Measurements from ENCODE around the gene MINDY4.

MINDY4 gene

DNA sequence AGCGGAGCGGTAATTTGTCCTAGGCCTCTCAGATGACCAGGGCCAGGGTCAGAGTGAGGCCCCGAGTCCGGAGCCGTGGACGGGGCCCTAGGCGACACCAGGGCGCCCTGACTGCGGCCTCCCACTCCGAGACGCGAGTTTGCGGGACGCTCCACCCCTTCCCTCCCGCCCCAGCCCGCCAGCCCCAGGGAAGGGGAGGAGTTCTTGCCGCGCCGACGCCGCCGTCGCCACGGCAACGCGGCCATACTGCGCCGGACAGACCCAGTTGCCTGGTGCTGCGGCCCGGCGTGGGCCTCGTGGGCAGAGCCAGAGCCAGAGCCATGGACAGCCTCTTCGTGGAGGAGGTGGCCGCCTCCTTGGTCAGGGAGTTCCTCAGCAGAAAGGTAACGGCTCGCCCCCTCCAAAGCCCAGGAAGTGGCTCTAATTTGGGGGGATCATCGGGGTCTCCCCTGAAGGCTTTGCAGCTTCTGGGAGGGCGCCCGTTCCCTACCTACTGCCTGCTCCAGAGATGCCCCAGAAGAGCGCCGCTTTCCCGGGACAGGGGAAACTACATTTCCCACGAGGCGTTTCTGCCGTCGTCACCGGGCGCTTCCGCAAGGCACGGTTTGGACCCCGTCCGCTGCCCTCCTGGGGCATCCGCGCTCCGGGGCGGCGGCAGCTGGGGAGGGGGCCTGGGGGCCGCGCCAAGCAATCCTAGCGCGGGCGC, at the start of gene MINDY4:
Gene MINDY4 (plus strand): TSS at position 244 of the 706 bp plus-strand sequence. CDS start 77 bp downstream, at position 321.
- peak; percentile 69 for DNase-seq

DNA sequence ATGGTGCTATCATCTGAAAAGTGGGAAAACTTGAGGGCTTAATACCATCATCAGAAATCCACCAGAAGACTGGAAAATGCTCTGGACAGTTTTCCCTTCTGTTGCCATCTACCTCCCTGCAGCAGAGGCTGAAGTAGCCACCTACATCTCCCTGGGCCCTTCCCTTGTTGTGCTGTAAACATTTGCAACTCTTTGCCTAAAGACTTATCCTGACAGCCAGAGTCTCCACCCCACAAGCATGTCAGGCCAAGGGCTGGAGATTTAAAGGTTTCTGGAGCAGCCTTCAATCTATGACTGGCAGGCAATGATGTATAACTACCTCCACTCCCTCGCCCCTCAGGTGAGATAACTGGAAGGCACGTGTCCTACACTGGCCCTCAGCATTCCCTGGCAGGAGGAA, 49.0 kb upstream of the MINDY4 start:
- DNase-seq, result no peak

DNA sequence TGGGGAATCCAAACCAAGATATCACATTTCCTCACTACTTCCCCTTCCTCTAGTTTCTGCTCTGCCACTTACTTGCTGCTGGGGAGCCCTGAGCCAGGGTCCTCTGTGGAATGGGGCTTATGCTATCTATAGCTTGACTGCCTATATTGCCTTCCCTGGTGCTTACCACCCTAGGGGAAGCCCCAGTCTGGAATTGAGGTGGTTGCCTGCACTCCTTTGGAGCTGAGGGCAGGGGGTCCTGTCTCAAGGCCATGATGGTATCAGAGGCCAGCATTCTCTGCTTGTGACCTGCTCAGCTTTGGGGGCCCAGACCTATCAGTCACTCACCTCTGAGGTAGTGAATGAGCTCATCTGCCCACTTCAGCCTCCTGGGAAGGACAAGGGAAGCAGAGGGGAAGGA, 48.5 kb upstream of the MINDY4 start:
- DNase-seq, result no peak

DNA sequence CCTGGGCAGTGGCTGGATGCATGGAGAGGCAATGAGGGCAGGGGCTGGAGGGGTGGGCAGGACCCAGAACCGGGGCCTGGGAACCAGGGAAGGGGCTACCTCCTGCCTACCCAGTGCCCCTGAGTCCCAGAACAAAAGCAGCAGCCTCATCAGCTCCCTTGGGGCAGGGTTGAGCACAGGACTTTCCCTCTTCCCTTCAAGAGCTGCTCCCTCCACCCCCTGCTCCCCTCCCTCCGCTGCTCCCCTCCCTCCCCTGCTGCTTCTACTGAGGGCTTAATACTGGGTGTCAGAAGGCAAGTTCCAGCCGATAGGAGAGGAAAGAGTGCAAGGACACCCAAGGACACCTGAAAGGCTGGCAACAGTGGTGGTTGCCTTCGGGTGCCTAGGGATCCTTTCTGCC, 47.4 kb upstream of the MINDY4 start:
- DNase-seq, result no peak

DNA sequence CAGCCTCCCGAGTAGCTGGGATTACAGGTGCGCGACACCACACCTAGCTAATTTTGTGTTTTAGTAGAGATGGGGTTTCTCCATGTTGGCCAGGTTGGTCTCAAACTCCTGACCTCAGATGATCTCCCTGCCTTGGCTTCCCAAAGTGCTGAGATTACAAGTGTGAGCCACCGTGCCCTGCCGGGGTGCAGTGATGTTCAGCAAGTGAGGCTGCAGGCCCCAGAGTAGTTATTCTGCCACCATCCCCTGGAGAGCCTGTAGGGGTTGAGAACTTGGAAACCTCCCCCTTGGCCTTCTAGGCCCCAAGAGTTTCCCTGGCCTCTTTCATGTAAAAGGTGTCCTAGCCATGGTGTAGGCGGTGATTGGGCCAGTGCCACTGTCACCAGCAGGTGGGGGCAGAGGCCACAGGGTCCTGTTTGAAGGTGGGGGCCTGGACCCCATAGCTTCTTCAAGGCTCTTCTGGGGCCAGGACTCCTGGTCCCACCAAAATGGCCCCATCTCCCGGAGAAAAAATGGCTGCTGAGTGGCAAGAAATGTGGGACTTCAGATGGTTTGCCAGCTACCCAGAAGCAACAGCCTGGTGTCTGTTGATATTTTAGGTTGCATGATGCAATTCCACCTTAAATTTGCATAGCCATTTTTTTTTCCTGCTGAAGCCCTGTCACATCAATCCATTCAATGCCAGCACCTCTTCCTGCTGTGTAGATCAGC, 44.8 kb upstream of the MINDY4 start:
- peak; percentile 38 for DNase-seq

DNA sequence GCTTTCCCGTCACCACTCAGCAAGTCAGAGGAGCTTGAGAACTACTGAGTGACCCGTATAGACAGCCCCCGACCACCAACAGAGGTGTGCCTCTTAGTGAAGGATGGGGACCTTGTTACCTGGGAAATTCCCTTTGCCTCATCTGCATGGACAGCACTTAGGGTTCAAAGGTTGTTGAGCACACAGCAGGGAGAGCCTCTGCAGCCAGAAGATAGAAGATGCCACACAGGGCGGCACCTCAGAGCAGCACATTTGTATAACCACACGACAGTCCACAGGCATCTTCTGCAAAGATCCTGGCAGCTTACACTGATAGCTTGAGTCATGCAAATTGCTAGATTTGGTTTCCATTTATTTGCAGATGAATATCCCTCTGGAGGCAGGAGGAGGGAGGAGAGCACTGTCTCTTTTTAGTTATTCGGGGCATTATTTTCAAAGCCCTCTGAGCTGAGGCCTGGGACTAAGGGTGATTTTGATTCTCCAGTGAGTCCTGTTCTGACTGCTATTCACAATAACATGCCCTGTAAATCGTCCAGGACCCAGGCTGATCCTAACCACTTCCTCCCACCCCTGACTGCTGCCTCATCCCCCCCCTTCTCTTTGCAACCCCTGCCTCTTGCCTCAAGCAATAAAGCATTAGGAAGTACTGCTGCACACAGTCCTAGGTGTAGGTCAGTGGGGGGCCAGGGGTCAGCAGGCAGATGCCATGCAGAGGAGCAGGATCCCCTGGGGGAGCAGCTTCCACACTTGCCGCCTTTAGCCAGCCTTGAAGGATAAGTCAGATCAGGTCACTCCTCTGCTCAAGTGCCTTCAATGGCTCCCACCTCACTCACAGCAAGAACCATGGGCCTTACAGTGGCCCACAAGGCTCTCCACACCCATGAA, 43.9 kb upstream of the MINDY4 start:
- peak; percentile 70 for DNase-seq

DNA sequence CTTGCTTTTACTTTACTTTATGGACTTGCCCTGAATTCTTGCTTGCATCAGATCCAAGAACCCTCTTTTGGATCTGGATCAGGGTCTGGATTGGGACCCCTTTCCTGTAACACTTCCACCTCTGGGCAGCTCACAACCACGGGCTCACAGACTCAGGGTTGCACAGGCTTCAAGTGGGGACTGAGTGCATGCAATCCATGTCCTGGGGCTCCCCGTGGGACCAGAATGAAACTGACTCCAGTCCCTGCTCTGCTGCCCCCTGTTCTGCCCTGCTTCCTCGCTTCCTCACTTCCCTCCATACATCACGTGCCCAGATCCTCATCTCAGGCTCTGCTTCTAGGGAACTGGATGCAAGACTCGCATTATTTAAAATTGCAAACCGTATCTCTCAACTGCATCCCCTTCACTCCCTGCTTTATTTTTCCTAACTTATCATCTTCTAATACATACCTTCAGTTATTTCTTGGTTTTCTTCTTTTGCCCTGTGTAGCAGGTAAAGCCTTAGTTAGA, 42.6 kb upstream of the MINDY4 start:
- no peak for DNase-seq

DNA sequence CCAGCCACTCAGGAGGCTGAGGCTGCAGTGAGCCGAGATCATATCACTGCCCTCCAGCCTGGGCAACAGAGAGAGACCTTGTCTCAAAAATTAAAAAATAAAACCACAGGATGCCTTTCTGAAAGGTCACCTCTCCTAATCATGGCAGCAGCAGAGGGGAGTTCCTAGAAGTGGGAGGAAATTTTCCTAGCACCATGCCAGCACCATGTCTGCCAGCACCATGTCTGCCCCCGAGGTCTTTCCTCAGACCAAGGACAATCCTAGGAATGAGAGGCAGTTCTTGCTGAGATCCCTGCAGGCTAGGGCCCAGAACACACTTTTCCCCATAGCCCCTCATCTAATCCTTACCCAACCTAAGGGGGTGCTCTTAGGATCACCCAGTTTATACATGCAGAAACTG, 41.6 kb upstream of the MINDY4 start:
- DNase-seq, result no peak

DNA sequence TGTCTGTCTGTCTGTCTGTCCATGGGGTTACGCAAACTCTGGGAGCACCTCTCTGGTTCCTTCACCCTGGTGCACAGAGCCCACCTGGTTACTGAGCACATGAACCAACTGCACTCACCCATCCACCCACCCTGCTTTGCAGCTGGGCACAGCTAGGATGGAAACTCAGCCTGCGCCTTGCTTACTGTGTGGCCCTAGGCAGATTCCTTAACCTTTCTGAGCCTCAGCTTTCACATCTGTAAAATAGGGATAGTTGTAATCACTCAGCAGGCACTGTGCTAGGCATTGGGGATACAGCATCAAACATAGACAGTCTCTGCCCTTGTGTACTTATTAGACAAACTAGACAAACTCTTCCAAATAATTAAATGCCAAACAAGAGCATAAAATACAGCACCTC, 41.1 kb upstream of the MINDY4 start:
- DNase-seq, result no peak

DNA sequence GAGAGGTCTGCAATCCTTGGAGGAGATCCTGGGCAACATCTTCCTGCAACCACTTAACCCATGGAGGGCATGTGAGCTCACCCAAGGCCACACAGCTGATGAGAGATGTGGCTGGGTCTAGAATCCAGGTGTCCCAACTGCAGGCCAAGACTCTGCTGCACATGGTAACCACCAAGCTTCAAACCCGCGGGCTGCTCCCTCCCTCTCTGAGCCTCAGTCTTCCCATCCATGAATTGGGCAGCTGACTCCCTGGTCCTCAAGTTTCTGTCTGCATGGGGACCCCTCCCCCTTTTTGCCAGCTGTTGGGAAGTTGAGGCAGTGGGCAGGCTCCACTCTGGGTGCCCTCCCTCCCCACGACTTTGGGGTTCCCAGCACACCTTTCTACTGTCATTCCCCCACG, 40.2 kb upstream of the MINDY4 start:
- no peak for DNase-seq

DNA sequence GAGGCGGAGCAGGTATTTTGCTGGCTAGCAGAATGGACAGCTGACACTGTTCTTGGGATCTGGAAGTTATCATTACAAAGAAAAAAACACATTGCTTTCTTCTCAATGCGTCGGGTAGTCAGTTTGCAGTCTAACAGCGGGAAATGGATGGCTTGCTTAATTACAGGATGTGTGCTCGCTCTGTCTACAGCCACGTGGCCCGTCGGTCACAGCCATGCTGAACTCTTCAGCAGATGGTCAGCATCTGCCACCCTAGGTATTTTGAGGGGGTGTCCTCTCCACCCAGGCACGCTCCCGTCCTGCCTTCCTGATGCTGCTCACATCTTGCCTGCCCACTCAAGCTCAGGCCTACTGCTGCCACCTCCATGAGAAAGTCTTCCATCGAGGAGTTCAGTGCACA, 39.6 kb upstream of the MINDY4 start:
- DNase-seq, result no peak

DNA sequence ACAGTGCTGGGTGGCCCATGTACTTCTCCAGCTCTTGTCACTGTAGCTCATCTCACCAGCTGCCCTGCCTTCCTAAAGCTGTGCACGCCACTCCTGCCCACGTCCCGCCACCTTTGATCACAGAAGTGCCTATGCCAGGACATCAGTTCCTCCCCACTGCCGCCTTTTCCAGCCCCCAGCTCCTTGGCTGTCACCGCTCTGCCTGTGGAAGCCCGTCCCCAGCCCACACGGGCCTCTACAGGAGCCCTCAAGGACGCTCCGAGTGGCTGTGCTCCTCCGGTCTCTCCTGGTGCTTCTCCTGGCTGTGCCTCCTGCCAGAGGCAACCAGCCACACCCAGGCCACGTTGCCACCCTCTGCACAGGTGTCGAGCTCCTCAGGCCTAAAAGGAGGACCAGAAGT, 38.6 kb upstream of the MINDY4 start:
- no peak for DNase-seq

DNA sequence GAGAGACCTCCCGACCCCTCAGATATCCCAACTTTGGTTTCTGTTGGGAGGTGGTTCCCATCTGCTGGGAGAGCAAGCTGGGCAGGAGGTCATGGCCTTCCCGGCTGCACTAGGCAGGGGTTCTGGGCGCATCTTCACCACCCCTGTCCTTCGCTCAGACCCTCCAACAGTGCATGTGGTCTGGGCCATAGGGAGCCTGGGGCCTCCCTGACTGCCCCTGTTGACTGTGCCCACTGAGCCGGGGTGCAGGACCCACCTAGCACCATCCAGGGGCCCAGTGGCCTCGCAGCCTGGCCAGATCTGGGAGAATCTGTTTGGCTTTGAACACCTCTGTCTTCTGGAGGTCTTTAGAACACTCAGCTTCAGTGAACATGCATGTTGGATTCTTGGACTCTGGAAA, 38.0 kb upstream of the MINDY4 start:
- DNase-seq, result no peak

DNA sequence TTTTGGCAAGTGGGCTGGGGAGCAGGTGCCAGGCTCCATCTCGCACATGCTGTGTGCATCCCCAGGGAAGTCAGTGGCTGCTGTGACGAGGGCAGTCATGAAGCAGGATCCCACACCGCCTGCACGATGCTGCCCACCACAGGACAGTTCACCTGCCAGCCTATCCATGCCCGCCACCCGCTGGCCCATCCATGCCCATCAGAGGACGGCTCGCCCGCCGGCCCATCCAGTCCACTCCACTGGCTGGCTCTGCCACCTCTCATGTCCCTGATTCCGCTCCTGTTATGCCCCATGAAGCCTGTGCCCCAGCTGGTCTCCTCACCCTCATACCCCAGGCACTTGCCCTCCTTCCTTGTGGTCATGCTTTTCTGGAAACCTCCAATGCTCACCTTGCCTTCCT, 37.5 kb upstream of the MINDY4 start:
- DNase-seq, result no peak

DNA sequence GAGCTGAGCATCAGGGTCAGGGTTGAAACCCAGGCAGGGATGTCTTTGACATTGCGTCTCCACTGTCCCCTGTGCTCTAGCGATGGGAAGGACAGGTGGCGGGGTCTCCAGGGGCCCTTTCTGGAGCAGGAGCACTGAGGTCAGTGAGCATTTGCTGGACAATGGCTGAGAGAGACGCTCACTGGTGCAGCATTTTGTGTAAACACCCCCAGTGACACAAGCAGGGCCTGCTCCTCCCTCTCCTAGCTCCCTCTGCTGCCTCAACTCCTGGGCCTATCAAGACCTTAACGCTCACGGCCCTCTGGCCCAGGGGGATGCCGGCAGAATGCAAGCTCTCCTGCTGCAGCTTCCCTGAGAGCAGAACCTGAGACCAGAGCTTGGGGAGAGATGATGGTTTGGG, 36.7 kb upstream of the MINDY4 start:
- no peak for DNase-seq

DNA sequence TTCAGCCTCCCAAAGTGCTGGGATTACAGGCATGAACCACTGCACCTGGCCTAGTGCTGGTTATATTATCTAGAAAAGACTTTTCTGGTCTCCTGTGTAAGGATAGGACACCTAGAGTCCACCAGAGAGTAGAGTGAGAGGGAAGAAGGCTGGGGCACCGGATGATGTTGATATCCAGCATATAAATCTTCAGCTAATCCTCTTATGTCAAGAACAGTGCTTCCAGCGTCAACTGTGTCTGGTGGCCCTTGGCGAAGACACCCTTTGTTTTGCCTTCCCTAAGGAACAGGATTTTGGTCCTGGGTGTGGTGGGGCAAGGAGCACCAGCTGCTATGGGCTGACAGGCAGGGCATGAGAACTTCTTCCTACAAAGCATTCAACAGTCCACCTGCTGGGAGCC, 35.6 kb upstream of the MINDY4 start:
- no peak for DNase-seq

DNA sequence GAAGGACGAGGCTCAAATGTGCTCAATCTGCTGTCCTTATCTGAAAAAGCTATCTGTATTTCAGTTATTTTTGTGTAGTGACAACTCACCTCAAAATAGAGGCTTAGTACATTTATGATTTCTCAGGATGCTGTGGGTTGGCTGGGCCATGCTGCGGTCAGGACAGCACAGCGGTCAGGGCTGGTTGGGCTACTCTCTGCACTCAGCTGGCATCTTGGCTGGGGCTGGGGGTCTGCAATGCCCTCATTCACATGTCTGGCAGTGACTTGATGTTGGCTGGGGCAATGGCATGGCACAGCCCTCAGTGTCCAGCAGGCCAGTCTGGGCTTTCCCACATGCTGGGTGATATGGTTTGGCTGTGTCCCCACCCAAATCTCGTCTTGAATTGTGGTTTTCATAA, 34.9 kb upstream of the MINDY4 start:
- DNase-seq, result no peak

DNA sequence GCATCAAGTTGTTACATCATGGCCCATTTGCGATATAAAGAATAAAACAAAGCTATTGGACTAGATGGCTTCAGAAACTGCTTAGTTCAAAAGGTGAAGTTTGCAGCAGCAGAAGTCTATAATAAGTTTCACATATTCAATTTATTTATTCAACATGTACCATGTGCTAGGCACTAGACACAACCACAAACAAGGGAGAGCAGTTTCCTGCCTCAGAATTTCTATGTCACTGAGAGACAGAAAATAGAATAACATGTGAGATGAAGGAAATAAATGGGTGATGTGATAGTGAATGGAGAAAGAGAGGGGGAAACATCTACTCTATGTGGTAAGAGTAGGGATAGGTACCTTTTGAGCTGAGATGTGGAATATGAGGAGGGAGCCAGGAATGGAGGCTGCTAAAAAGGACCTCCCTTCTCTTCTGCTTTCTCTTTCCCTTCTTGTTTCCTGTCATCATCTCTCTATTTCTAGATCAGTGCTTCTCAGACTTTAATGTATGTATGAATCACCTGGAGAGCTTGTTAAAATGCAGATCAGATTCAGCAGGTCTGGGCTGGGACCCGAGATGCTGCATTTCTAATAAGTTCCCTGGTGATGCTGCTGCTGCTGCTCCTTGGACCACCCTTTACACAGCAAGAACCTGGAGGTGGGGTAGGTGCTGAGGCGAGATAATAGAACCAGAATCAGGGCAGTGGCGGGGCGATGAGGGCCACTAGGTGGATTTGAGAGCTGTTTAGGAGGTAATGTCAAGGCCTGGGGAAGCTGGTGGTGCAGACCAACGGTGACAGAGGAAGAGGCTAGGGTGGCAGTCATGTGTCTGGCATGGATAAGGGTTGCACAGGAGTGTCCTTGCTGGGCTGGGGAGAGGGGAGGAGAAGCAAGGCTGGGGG, 32.9 kb upstream of the MINDY4 start:
- DNase-seq, result peak; percentile 23

DNA sequence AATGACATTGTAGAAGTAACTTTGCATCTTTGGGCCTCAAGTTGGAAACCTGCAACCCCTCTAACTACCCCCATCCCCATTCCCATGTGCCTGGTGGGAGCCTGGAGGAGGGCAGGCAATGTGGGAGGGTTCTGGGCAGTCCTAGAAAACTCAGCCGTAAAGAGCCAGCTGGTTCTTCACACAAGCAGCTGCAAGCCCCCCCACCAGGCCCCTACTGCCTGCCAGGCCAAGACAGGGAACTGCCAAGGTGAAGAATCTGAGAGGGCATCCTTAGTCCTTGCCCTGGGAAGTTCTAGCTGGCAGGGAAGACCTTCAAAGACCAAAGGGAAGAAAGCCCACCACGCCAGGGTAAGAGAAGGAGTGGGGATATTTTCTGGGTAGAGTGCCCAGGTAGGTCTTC, 31.5 kb upstream of the MINDY4 start:
- DNase-seq, result no peak

DNA sequence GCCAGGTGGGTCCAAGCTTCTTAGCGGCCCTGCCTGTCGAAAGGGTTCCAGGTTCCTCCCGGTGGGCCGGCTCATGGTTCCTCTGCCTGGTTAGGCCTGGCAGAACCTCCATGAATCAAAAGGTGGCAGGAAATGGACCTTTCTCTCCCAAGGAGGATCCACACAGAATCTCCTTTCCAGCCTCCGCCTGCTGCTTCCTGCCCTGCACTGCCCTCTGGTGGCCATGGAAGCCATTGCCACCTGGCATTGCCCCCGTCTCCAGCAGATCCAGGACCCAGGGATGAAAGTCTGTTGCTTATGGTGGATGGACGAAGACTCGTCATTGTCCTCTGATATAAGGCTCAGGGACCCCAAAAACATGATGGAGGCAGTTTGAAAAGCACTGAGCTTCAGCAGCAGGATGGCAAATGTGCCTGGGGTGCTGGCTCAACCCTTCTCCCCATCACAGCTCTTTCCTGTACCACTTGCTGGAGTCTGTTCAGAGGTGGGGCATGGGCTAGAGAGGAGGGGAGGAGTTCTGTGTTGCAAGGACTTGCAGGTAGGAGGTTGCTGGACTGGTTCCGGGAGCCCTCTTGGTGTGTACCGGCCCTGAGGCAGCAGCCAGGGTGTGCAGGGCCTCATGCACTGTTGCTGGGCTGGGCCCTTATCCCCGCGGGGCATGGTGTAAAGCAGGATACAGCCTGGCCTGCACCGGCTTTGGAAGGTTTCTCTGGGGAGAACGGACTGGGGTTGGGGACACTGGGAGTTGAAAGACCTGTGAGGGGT, 30.6 kb upstream of the MINDY4 start:
- DNase-seq, result peak; percentile 77

DNA sequence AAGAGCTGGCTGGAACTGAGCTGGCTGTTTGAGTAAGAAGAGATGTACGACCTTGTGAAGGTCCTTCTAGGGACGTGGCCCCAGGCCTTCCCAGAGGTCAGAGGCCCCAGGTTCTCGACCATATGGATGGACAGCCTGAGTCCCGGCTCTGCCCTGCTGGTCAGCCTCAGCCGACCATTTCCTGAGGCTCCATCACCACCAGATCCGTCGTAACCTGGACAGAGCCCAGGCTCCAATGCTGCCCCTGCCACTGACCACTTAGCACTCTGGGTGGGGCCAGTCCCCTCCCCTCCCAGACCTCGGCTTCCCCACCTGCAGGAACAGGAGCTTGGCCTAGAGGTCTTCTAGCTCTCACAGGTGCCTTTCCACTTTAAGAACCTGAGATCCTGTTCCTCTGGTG, 29.9 kb upstream of the MINDY4 start:
- no peak for DNase-seq
